HepG2 (cell line): ENCODE data around the gene FRMD5. TPM values are rescaled to one million over a fixed set of nuclear protein-coding genes. Genes with fewer than 3 reads are reported as not detected.

Source experiments
- DMAP1 ChIP-seq: IDR thresholded peaks from 2 replicates; pipeline ENCODE4 v1.6.1; 2016
- KDM6A ChIP-seq: IDR thresholded peaks from 2 replicates; pipeline ENCODE4 v1.6.1; 2016; ENCODE audit warnings: low read depth
- NCOA5 ChIP-seq: sonication (generic); formaldehyde crosslinking; IDR thresholded peaks from 2 replicates; pipeline ENCODE4 v1.4.0; 2020; ENCODE audit warnings: missing genetic modification reagents
- RFXANK ChIP-seq: IDR thresholded peaks from 2 replicates; pipeline ENCODE4 v1.6.1; 2016
- ZNF17 ChIP-seq: sonication (generic); formaldehyde crosslinking; IDR thresholded peaks from 2 replicates; pipeline ENCODE4 v1.5.0; 2020; ENCODE audit warnings: mild to moderate bottlenecking, missing genetic modification reagents
- ZNF609 ChIP-seq: sonication (generic); formaldehyde crosslinking; IDR thresholded peaks from 2 replicates; pipeline ENCODE4 v1.4.0; 2020; ENCODE audit warnings: mild to moderate bottlenecking, missing genetic modification reagents, borderline replicate concordance
- polyA plus RNA-seq, 8 experiments: library from polyadenylated mRNA; depleted of rRNA in 3 of 8; stranded (reverse) in 7 of 8; unstranded in 1 of 8; fragments of >200 nt; fragmentation: Illumina TruSeq in 4 of 8; extraction: Trizol in 4 of 8; gene quantifications; 2 replicates each; pipeline versions ENCODE4 v1.2.1 to v1.2.3, GENCODE V29; 2011 to 2016; ENCODE audit warnings: low read depth in 4 of 8, missing spikeins in 1 of 8, mixed read lengths in 1 of 8; ENCODE audit not compliant: insufficient read depth in 1 of 8
- total RNA-seq, 5 experiments: library from RNA; depleted of rRNA; stranded (reverse); fragments of >200 nt; fragmentation: Illumina TruSeq; extraction: Trizol; gene quantifications; 2 replicates each; pipeline ENCODE4 v1.2.3, GENCODE V29; 2016; ENCODE audit warnings: low read depth in 1 of 5
- TF ChIP-seq, protein P1 (sequence below): sonication (generic); formaldehyde crosslinking; IDR thresholded peaks from 2 replicates; pipeline ENCODE4 v1.4.0; 2020; ENCODE audit warnings: missing genetic modification reagents
- TF ChIP-seq, protein P2 (sequence below): sonication (generic); formaldehyde crosslinking; IDR thresholded peaks from 2 replicates; pipeline ENCODE4 v1.9.0; 2021; ENCODE audit warnings: missing genetic modification reagents, borderline replicate concordance

Gene FRMD5
- total and polyA plus RNA-seq, 2 of the 13 experiments (the other 11 are each of a cell fraction or from before 2014, with no cell fraction given) = 0.93 to 1.5 TPM

- no peak for TF ChIP-seq ZNF609 (CRISPR knock-in tag)
- TF ChIP-seq, protein P1, sequence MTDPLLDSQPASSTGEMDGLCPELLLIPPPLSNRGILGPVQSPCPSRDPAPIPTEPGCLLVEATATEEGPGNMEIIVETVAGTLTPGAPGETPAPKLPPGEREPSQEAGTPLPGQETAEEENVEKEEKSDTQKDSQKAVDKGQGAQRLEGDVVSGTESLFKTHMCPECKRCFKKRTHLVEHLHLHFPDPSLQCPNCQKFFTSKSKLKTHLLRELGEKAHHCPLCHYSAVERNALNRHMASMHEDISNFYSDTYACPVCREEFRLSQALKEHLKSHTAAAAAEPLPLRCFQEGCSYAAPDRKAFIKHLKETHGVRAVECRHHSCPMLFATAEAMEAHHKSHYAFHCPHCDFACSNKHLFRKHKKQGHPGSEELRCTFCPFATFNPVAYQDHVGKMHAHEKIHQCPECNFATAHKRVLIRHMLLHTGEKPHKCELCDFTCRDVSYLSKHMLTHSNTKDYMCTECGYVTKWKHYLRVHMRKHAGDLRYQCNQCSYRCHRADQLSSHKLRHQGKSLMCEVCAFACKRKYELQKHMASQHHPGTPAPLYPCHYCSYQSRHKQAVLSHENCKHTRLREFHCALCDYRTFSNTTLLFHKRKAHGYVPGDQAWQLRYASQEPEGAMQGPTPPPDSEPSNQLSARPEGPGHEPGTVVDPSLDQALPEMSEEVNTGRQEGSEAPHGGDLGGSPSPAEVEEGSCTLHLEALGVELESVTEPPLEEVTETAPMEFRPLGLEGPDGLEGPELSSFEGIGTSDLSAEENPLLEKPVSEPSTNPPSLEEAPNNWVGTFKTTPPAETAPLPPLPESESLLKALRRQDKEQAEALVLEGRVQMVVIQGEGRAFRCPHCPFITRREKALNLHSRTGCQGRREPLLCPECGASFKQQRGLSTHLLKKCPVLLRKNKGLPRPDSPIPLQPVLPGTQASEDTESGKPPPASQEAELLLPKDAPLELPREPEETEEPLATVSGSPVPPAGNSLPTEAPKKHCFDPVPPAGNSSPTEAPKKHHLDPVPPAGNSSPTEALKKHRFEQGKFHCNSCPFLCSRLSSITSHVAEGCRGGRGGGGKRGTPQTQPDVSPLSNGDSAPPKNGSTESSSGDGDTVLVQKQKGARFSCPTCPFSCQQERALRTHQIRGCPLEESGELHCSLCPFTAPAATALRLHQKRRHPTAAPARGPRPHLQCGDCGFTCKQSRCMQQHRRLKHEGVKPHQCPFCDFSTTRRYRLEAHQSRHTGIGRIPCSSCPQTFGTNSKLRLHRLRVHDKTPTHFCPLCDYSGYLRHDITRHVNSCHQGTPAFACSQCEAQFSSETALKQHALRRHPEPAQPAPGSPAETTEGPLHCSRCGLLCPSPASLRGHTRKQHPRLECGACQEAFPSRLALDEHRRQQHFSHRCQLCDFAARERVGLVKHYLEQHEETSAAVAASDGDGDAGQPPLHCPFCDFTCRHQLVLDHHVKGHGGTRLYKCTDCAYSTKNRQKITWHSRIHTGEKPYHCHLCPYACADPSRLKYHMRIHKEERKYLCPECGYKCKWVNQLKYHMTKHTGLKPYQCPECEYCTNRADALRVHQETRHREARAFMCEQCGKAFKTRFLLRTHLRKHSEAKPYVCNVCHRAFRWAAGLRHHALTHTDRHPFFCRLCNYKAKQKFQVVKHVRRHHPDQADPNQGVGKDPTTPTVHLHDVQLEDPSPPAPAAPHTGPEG (CRISPR knock-in tag) = no peak
- no peak for TF ChIP-seq DMAP1 (CRISPR knock-in tag)
- no peak for TF ChIP-seq RFXANK (CRISPR knock-in tag)
- TF ChIP-seq KDM6A (CRISPR knock-in tag) = no peak
- TF ChIP-seq ZNF17 = no peak
- TF ChIP-seq, protein P2, sequence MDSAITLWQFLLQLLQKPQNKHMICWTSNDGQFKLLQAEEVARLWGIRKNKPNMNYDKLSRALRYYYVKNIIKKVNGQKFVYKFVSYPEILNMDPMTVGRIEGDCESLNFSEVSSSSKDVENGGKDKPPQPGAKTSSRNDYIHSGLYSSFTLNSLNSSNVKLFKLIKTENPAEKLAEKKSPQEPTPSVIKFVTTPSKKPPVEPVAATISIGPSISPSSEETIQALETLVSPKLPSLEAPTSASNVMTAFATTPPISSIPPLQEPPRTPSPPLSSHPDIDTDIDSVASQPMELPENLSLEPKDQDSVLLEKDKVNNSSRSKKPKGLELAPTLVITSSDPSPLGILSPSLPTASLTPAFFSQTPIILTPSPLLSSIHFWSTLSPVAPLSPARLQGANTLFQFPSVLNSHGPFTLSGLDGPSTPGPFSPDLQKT (CRISPR knock-in tag) = no peak
- no peak for TF ChIP-seq NCOA5 (CRISPR knock-in tag)
Observed at GRCh38 chr15:44163370-44163769, 31.7 kb downstream of the FRMD5 start (continued).
